GM12878 (cell line): ENCODE results near the gene LRRN4. TPM values are rescaled to one million over a fixed set of nuclear protein-coding genes. Genes with fewer than 3 reads are reported as not detected.

Source experiments
- ATAC-seq: fragments of 200-7000 bp; cut with Tn5 transposase; 3 replicates; pipeline ENCODE4 v1.9.1; 2020; ENCODE audit warnings: mild to moderate bottlenecking, moderate library complexity
- BruUV-seq: library from RNA; stranded (reverse); fragments of 400-500 nt; replicated peaks from 2 replicates; lab custom pipeline; 2021; lab: Mats Ljungman, UMichigan
- CTCF ChIA-PET: fragments of 300-600 bp; sonication (Branson Sonifier 250); formaldehyde crosslinking; extraction: SDS; loops from one replicate; lab custom pipeline; 2021; ENCODE audit warnings: inconsistent platforms; lab: Yijun Ruan, JAX
- POLR2A ChIA-PET: fragments of 350-600 bp; formaldehyde crosslinking; extraction: SDS; loops from one replicate; lab custom pipeline; 2021; ENCODE audit warnings: inconsistent platforms; lab: Charles Lee
- RAD21 ChIA-PET: fragments of 300-600 bp; sonication (Branson Sonifier 250); formaldehyde crosslinking; loops from one replicate; lab custom pipeline; 2023; ENCODE audit warnings: antibody characterized with exemption; ENCODE audit not compliant: unreplicated experiment; lab: Charles Lee
- SMC1A ChIA-PET: fragments of 300-600 bp; sonication (Branson Sonifier 250); formaldehyde crosslinking; loops from one replicate; lab custom pipeline; 2023; ENCODE audit not compliant: unreplicated experiment, uncharacterized antibody; lab: Charles Lee
- DNase-seq: peaks from one replicate; pipeline ENCODE4 v3.0.0-alpha.2; 2011; ENCODE audit warnings: low read depth, low spot score
- FAIRE-seq: peaks from 3 replicates; lab custom pipeline; 2011; peaks lifted over from hg19 to GRCh38; lab: Jason Lieb, UNC
- H2AFZ ChIP-seq: 2 replicates; pipeline ENCODE4 v1.6.0; 2011; ENCODE audit warnings: low read depth, low read length, control low read depth; ENCODE audit not compliant: control insufficient read depth
- H3K27ac ChIP-seq: 2 replicates; pipeline ENCODE4 v1.5.1; 2011; ENCODE audit warnings: control low read depth; ENCODE audit not compliant: control insufficient read depth, insufficient read depth
- H3K27me3 ChIP-seq, 2 experiments: replicated peaks in 1 of 2; 2 replicates each; pipeline versions ENCODE4 v1.6.0 to v1.6.1; 2011; ENCODE audit warnings: low read length in 1 of 2; ENCODE audit not compliant: control insufficient read depth in 2 of 2, insufficient read depth in 2 of 2
- H3K36me3 ChIP-seq, 2 experiments: 2 replicates each; pipeline ENCODE4 v1.5.1; 2011; ENCODE audit warnings: low read length in 1 of 2; ENCODE audit not compliant: control insufficient read depth in 2 of 2, insufficient read depth in 2 of 2
- H3K4me1 ChIP-seq: 2 replicates; pipeline ENCODE4 v1.6.1; 2011; ENCODE audit warnings: mild to moderate bottlenecking, low read length, moderate library complexity, mixed read lengths; ENCODE audit not compliant: control insufficient read depth, insufficient read depth
- H3K4me2 ChIP-seq: 2 replicates; pipeline ENCODE4 v1.6.0; 2011; ENCODE audit warnings: control low read depth; ENCODE audit not compliant: control insufficient read depth, insufficient read depth
- H3K4me3 ChIP-seq: fragments of 200-600 bp; sonication (generic); 2 replicates; pipeline ENCODE4 v1.5.1; 2016
- H3K79me2 ChIP-seq: 2 replicates; pipeline ENCODE4 v1.6.0; 2011; ENCODE audit warnings: low read length; ENCODE audit not compliant: control insufficient read depth, insufficient read depth
- H3K9ac ChIP-seq: 2 replicates; pipeline ENCODE4 v1.8.0; 2011; ENCODE audit warnings: low read length, control low read depth, mixed read lengths; ENCODE audit not compliant: control insufficient read depth, insufficient read depth
- H3K9me3 ChIP-seq: replicated peaks from 3 replicates; pipeline ENCODE4 v1.5.1; 2011; ENCODE audit warnings: mild to moderate bottlenecking, low read length; ENCODE audit not compliant: control insufficient read depth, insufficient read depth
- H4K20me1 ChIP-seq: 2 replicates; pipeline ENCODE4 v1.6.0; 2011; ENCODE audit not compliant: control insufficient read depth, insufficient read depth
- BHLHE40 ChIP-seq, 2 experiments: fragments of 450-650 bp in 1 of 2; IDR thresholded peaks; 2 replicates each; pipeline ENCODE4 v1.6.1; 2011 to 2017; ENCODE audit warnings: low read depth in 2 of 2, borderline replicate concordance in 1 of 2, improper control_type of control experiment in 1 of 2, low read length in 1 of 2, mild to moderate bottlenecking in 1 of 2
- CEBPZ ChIP-seq: fragments of 150-350 bp; IDR thresholded peaks from 2 replicates; pipeline ENCODE4 v1.6.1; 2016; ENCODE audit warnings: low read depth, low read length
- EP300 ChIP-seq, 2 experiments: fragments of 150-350 bp in 1 of 2; IDR thresholded peaks; 2 replicates each; pipeline ENCODE4 v1.6.1; 2011 to 2012; ENCODE audit warnings: low read depth in 2 of 2, low read length in 2 of 2, borderline replicate concordance in 1 of 2, improper control_type of control experiment in 1 of 2, inconsistent platforms in 1 of 2; ENCODE audit not compliant: control insufficient read depth in 1 of 2
- IKZF1 ChIP-seq: fragments of 450-650 bp; conservative IDR thresholded peaks from 2 replicates; pipeline ENCODE4 v1.6.1; 2017; ENCODE audit warnings: antibody characterized with exemption, mild to moderate bottlenecking
- PAX5 ChIP-seq: IDR thresholded peaks from 2 replicates; pipeline ENCODE4 v1.6.1; 2011; ENCODE audit warnings: low read depth, low read length, borderline replicate concordance
- PRDM15 ChIP-seq: fragments of 450-650 bp; formaldehyde crosslinking; IDR thresholded peaks from 2 replicates; pipeline ENCODE4 v1.4.0; 2020; ENCODE audit warnings: mild to moderate bottlenecking, moderate library complexity
- RB1 ChIP-seq: fragments of 450-650 bp; formaldehyde crosslinking; IDR thresholded peaks from 2 replicates; pipeline ENCODE4 v1.6.1; 2017; ENCODE audit warnings: mild to moderate bottlenecking, borderline replicate concordance
- RFX5 ChIP-seq: IDR thresholded peaks from 2 replicates; pipeline ENCODE4 v1.6.1; 2011; ENCODE audit warnings: low read depth, low read length, improper control_type of control experiment
- SIX5 ChIP-seq: IDR thresholded peaks from 2 replicates; pipeline ENCODE4 v1.6.1; 2011; ENCODE audit warnings: mild to moderate bottlenecking, low read depth, low read length, moderate library complexity; ENCODE audit not compliant: severe bottlenecking
- SMC3 ChIP-seq: IDR thresholded peaks from 2 replicates; pipeline ENCODE4 v1.6.1; 2011; ENCODE audit warnings: low read length, improper control_type of control experiment, borderline replicate concordance
- ZBTB4 ChIP-seq: fragments of 450-650 bp; formaldehyde crosslinking; IDR thresholded peaks from 2 replicates; pipeline ENCODE4 v1.4.0; 2022; ENCODE audit warnings: mild to moderate bottlenecking, moderate library complexity
- WGBS: methylation state at CpG from one replicate; pipeline ENCODE4 v1.1.6; 2016; ENCODE audit warnings: low lambda C conversion rate; ENCODE audit not compliant: insufficient replicate concordance, insufficient coverage; ENCODE audit errors: missing lambda C conversion rate; 5-methylcytosine and 5-hydroxymethylcytosine counted together
- in situ Hi-C: fragments of 300-500 bp; cut with MboI; formaldehyde crosslinking; loops from 9 replicates; pipeline ENCODE4 v1.14.3; 2018; ENCODE audit warnings: mixed read lengths
- intact Hi-C: fragments of 100-400 bp; cut with micrococcal nuclease; formaldehyde crosslinking; loops from one replicate; pipeline ENCODE4 v1.14.2; 2022; ENCODE audit not compliant: unreplicated experiment
- polyA plus RNA-seq, 11 experiments: library from polyadenylated mRNA; depleted of rRNA in 4 of 11; unstranded in 6 of 11; stranded (reverse) in 5 of 11; fragments of >200 nt; fragmentation: Nextera tagmentation in 4 of 11; fragmentation: Illumina TruSeq in 1 of 11; extraction: Ambion mirVana in 4 of 11; extraction: Trizol in 1 of 11; gene quantifications; 1 replicate in 1 of 11; 2 replicates in 10 of 11; pipeline versions ENCODE4 v1.2.1 to v1.2.3, GENCODE V29; 2011 to 2016; ENCODE audit warnings: inconsistent platforms in 2 of 11, missing spikeins in 2 of 11, low read depth in 1 of 11
- total RNA-seq, 4 experiments: library from RNA; depleted of rRNA in 3 of 4; stranded (reverse); fragments of >200 nt in 3 of 4; fragmentation: Illumina TruSeq in 1 of 4; extraction: Trizol in 1 of 4; gene quantifications; 2 replicates each; pipeline versions ENCODE4 v1.2.1 to v1.2.3, GENCODE V29; 2013 to 2021

Gene LRRN4
- total and polyA plus RNA-seq, 10 of the 15 experiments (the other 5 are each of a cell fraction or from before 2014, with no cell fraction given), result 0.11 TPM; not detected in 9

- TF ChIP-seq PRDM15 (CRISPR knock-in tag), result no peak
These were observed 40.7 kb upstream of the LRRN4 start (continued) for GRCh38 chr20:6094565-6094964.

GRCh38 chr20:6094063-6094462 lies 40.2 kb upstream of the LRRN4 start:
- Histone ChIP-seq H3K4me2 (no peak overlapping the region), H3K36me3 (no peaks in the 10 kb centered on the region), H4K20me1 (no peaks in the 10 kb centered on the region), H3K27me3 (no peaks in the 10 kb centered on the region), H3K9me3 (no peaks in the 10 kb centered on the region), H3K79me2 (no peaks in the 10 kb centered on the region), H2AFZ (no peak overlapping the region), H3K9ac (no peak overlapping the region), H3K4me1 (no peaks in the 10 kb centered on the region), H3K4me3 (no peak overlapping the region), H3K27ac (no peak overlapping the region)
- ATAC-seq (peak; percentile 76), FAIRE-seq (no peak), DNase-seq (peak; percentile 7)
- SMC1A ChIA-PET, result interaction anchor here (0.8 to 1.2 kb wide), 2 partner anchors 9 to 10 kb away, joined by 3 read pairs; no protein-coding TSS in a partner anchor
- CTCF ChIA-PET, result interaction anchor here (0.9 to 1.9 kb wide), 2 partner anchors 10 to 566 kb away, joined by 3 to 7 read pairs; no protein-coding TSS in a partner anchor
- intact Hi-C loops, result no loop called here
- POLR2A ChIA-PET, result no interaction called here
- BruUV-seq, result no TSS peak
- in situ Hi-C loops, result no loop called here
- WGBS, result 1% methylated on average over 3 of the region's 3 CpGs
- RAD21 ChIA-PET, result no interaction called here
- TF ChIP-seq SIX5, result no peak
- no peak for TF ChIP-seq SMC3
- TF ChIP-seq PAX5, result no peak
- TF ChIP-seq CEBPZ, result no peak
- 0 out of 2 replicates have a peak, but pooled peaks have one; percentile 33 for TF ChIP-seq IKZF1
- TF ChIP-seq BHLHE40 (IDR thresholded peaks at IDR 0.05; ENCODE audit: borderline replicate concordance in 1 of 2, low read depth in 2 of 2, low read length in 1 of 2), result no peak
- 0 out of 4 replicates have a peak, but pooled peaks of 1 of the 2 experiments have one; percentile 9 for TF ChIP-seq EP300 (IDR thresholded peaks at IDR 0.05; ENCODE audit: borderline replicate concordance in 1 of 2, control insufficient read depth in 1 of 2, low read depth in 2 of 2, low read length in 2 of 2)
- no peak for TF ChIP-seq RFX5
- no peak for TF ChIP-seq ZBTB4 (CRISPR knock-in tag)
- no peak for TF ChIP-seq RB1
